Glutamatergic neuron (in vitro differentiated cells): ENCODE measurements around the gene APLN. TPM values are rescaled to one million over a fixed set of nuclear protein-coding genes. Genes with fewer than 3 reads are reported as not detected.

ENCODE experiments used
- DNase-seq: peaks from one replicate; pipeline ENCODE4 v3.0.0; 2022
- H3K27ac Mint-ChIP-seq: one replicate; pipeline ENCODE4 v1.8.0; 2020; ENCODE audit warnings: mild to moderate bottlenecking, mixed read lengths, inconsistent platforms; ENCODE audit not compliant: unreplicated experiment
- H3K27me3 Mint-ChIP-seq: one replicate; pipeline ENCODE4 v1.8.0; 2020; ENCODE audit warnings: mild to moderate bottlenecking, moderate library complexity, mixed read lengths, inconsistent platforms; ENCODE audit not compliant: unreplicated experiment
- H3K36me3 Mint-ChIP-seq: one replicate; pipeline ENCODE4 v1.8.0; 2020; ENCODE audit warnings: mild to moderate bottlenecking, mixed read lengths, inconsistent platforms; ENCODE audit not compliant: unreplicated experiment
- H3K4me1 Mint-ChIP-seq: one replicate; pipeline ENCODE4 v1.8.0; 2020; ENCODE audit warnings: mild to moderate bottlenecking, low read depth, mixed read lengths, inconsistent platforms; ENCODE audit not compliant: unreplicated experiment
- H3K4me3 Mint-ChIP-seq: one replicate; pipeline ENCODE4 v1.8.0; 2020; ENCODE audit warnings: mild to moderate bottlenecking, mixed read lengths, inconsistent platforms; ENCODE audit not compliant: unreplicated experiment
- H3K9me3 Mint-ChIP-seq: one replicate; pipeline ENCODE4 v1.8.0; 2020; ENCODE audit warnings: mild to moderate bottlenecking, moderate library complexity, mixed read lengths, inconsistent platforms; ENCODE audit not compliant: unreplicated experiment
- total RNA-seq: library from RNA; stranded (reverse); fragmentation: NEBNext Ultra II Directional; extraction: Animal tissue kit (Norgen Biotek cat#: 25700); gene quantifications from one replicate; pipeline ENCODE4 v1.2.1, GENCODE V29; 2021; ENCODE audit not compliant: unreplicated experiment
- TF ChIP-seq, protein P1 (sequence below): fragments of 200-600 bp; sonication (generic); IDR thresholded peaks from one replicate; pipeline ENCODE4 v1.5.0; 2021; ENCODE audit not compliant: partially characterized antibody, unreplicated experiment

The APLN gene
- total RNA-seq, 1 donor from 2014 or later, result not detected

DNA sequence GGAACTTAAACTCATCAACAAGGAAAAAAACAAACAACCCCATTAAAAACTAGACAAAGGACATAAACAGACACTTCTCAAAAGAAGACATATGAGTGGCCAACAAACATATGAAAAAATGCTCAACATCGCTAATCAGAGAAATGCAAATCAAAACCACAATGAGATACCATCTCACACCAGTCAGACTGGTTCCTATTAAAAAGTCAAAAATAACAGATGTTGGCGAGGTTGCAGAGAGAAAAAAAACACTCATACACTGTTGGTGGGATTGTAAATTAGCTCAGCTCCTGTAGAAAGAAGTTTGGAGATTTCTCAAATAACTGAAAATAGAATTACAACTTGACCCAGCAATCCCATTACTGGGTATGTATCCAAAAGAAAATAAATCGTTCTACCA is 28.7 kb downstream of the APLN start:
- Mint-ChIP-seq H3K4me3 (no peak overlapping the region), H3K4me1 (no peaks in the 10 kb centered on the region), H3K36me3 (no peaks in the 10 kb centered on the region), H3K27me3 (no peaks in the 10 kb centered on the region), H3K27ac (no peak overlapping the region), H3K9me3 (no peaks in the 10 kb centered on the region)
- TF ChIP-seq, protein P1, sequence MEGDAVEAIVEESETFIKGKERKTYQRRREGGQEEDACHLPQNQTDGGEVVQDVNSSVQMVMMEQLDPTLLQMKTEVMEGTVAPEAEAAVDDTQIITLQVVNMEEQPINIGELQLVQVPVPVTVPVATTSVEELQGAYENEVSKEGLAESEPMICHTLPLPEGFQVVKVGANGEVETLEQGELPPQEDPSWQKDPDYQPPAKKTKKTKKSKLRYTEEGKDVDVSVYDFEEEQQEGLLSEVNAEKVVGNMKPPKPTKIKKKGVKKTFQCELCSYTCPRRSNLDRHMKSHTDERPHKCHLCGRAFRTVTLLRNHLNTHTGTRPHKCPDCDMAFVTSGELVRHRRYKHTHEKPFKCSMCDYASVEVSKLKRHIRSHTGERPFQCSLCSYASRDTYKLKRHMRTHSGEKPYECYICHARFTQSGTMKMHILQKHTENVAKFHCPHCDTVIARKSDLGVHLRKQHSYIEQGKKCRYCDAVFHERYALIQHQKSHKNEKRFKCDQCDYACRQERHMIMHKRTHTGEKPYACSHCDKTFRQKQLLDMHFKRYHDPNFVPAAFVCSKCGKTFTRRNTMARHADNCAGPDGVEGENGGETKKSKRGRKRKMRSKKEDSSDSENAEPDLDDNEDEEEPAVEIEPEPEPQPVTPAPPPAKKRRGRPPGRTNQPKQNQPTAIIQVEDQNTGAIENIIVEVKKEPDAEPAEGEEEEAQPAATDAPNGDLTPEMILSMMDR, result no peak
- no peak for DNase-seq

DNA sequence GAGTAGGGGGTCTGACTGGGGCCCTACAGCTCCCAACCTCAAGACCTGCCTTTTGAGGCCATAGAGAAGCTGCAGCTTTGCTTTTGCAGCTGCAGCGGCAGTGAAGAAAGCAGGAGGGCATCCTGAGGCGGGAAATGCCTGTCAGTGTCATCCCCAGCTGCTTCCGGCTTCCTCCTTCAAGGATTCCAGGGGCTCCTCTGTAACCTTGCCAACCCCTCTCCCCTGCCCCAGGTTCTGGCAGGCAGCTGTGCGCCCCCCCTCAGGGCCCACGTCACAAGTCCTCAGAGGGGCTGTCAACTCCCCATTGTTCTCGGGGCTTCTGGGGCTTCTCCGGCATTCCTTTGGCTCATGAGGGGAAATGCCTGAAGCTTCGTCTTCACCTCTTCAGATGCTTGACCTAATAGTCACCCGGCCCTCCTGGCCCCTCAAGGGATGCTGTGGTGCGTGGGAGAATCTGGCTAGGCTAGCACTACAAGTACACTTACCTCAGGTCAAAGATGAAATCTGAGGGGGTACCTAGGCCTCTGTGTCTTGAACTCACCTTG is 31.9 kb downstream of the APLN start:
- no peak overlapping the region for H3K27ac Mint-ChIP-seq
- H3K4me1 Mint-ChIP-seq, result no peaks in the 10 kb centered on the region
- H3K36me3 Mint-ChIP-seq, result no peaks in the 10 kb centered on the region

DNA sequence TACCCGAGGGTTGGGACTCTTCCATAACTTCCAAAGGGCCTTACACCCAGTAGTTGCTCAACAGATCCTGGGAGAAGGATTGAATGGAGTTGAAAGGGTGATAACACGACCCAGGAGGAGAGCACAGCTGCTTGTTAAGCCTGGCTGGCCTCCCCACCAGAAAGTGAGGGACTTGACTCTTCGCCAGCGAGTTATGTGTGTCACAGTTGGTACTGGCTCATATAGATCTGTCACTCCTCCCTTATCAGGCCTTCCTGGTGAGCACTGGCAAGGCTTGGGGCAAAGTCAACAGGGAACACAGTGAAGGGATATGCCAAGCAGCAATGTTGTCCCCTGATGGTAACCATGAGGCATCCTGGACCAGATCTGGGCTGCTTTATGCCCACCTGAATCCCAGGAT is 35.8 kb downstream of the APLN start:
- no peak for DNase-seq
- no peaks in the 10 kb centered on the region for H3K27me3 Mint-ChIP-seq
- no peaks in the 10 kb centered on the region for H3K4me1 Mint-ChIP-seq
- TF ChIP-seq, protein P1, result no peak
- H3K4me3 Mint-ChIP-seq, result no peak overlapping the region
- H3K36me3 Mint-ChIP-seq, result no peaks in the 10 kb centered on the region
- H3K27ac Mint-ChIP-seq, result no peak overlapping the region
- H3K9me3 Mint-ChIP-seq, result no peaks in the 10 kb centered on the region

More for the DNA sequence above, 31.9 kb downstream of the APLN start:
- Mint-ChIP-seq H3K9me3 (no peaks in the 10 kb centered on the region), H3K27me3 (no peaks in the 10 kb centered on the region), H3K4me3 (no peak overlapping the region)
- no peak for DNase-seq
- TF ChIP-seq, protein P1, result no peak

DNA sequence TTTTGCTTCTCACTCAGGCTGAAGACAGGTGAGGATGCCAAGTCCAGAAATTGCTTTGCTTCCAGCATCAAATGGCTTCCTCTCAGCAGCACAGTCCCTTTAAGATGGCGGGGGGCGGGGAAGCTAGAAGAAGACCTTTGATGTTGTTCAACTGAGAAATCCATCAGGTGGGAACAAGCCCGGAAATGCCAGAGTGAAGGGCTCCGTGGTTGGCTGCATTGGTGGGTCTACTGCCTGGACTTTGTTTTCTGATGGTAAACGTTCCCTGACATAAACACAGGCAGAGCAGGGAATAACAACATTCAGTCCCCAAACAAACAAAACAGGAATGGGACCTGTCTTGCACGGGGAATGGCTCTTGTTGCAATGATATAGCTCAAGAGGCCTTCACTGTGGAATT is 37.3 kb downstream of the APLN start:
- DNase-seq, result no peak
- no peaks in the 10 kb centered on the region for H3K27me3 Mint-ChIP-seq
- no peaks in the 10 kb centered on the region for H3K36me3 Mint-ChIP-seq
- H3K4me1 Mint-ChIP-seq, result no peaks in the 10 kb centered on the region
- H3K27ac Mint-ChIP-seq, result no peak overlapping the region
- no peaks in the 10 kb centered on the region for H3K9me3 Mint-ChIP-seq
- TF ChIP-seq, protein P1, result no peak
- H3K4me3 Mint-ChIP-seq, result no peak overlapping the region

DNA sequence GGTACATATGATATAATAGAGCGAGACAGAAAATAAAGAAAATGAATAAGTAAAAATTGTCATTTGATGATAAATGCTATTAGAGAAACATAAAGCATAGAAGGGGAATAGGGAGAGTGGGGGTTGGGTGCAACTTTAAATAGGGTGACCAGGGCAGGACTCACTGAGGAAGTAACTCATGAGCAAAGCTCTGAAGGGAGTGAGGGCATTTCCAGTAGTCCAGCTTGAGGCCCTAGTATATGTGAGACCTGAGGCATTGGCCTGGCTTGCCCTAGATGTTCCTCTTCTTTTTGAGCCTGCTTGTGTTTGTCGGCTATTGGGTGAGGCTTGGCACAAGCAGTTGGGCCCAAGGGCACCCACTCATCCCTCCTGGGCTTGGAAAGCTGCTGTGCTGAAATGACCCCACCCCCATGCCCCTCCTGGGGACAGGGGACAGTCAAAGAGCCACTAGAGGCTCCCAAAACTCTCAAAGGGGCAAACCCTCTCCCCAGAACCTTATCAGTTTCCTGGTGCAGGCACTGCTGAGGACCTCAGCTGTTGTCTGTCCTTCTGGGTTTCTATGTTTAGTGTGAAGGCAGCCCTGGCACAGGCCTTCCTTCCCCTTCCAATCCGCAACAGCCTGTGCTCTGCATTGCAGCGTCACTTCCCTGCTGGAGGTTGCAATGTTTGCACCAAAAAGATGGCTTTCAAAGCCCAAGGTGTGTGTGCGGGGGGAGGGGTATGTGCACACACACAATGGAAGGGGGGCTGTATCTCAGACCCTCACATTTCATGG is 40.1 kb downstream of the APLN start:
- H3K4me1 Mint-ChIP-seq, result no peaks in the 10 kb centered on the region
- no peak overlapping the region for H3K27ac Mint-ChIP-seq
- TF ChIP-seq, protein P1, result no peak
- H3K27me3 Mint-ChIP-seq, result no peaks in the 10 kb centered on the region
- H3K36me3 Mint-ChIP-seq, result no peaks in the 10 kb centered on the region
- no peak for DNase-seq
- H3K9me3 Mint-ChIP-seq, result no peaks in the 10 kb centered on the region
- no peak overlapping the region for H3K4me3 Mint-ChIP-seq
